Gastrocnemius medialis (tissue), 4 donors: ENCODE measurements around the gene SLC3A2.

ENCODE experiments used
- CTCF ChIP-seq, 5 experiments: fragments of 450-650 bp in 3 of 5; fragments of 200-600 bp in 2 of 5; sonication (generic) in 2 of 5; IDR thresholded peaks in 4 of 5; conservative IDR thresholded peaks in 1 of 5; 1 replicate in 4 of 5; 2 replicates in 1 of 5; pipeline ENCODE4 v1.5.1; 2016 to 2019; ENCODE audit warnings: antibody characterized with exemption in 5 of 5, mild to moderate bottlenecking in 3 of 5, moderate library complexity in 3 of 5
- POLR2A ChIP-seq, 2 donors: fragments of 450-650 bp; IDR thresholded peaks; one replicate each; pipeline ENCODE4 v1.6.1; 2017; ENCODE audit warnings: antibody characterized with exemption in 2 of 2, mild to moderate bottlenecking in 2 of 2, moderate library complexity in 2 of 2

- TF ChIP-seq CTCF (IDR thresholded peaks at IDR 0.05 in 4 of 5, conservative IDR thresholded peaks at IDR 0.05 in 1 of 5) (no peak), POLR2A (IDR thresholded peaks at IDR 0.05) (no peak)
Observed at GRCh38 chr11:62888406-62888805, 7.7 kb downstream of the SLC3A2 start.
